Measurements from ENCODE around the gene SAFB2. TPM values are rescaled to one million over a fixed set of nuclear protein-coding genes. Genes with fewer than 3 reads are reported as not detected.

The SAFB2 gene
- total and polyA plus RNA-seq, 10 of the 15 experiments (the other 5 are each of a cell fraction or from before 2014, with no cell fraction given), result 4.5 to 89.2 (median 42.9) TPM

DNA sequence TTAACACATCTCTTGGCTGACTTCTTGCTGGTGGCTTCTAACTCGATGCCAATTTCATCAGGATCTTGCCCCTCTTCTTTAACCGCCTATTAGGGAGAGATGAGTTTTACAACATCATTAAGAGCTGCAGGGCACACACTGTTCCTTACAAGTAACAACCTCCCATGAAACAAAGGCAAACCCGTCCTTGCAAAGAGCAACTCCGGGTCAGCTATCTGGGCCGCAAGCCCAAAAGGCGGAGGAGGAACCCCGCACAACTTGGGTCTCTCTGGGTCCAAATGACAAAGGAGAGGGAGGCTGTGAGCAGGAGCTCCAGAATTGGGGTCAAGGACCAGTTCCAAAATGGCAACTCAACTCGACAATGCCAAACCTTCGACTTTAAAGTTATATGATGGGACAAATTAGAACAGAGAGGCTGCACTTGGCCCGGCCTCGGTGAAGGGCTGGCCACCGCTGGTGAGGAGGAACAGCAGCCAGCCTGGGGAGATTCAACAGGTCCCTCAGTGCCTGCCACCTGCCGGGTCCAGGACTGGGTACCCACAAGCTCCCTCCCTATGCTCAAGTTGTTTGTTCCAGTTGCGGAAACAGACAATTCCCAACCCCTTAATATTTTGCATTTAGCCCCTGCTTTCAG lies 1.1 kb downstream of the SAFB2 start:
- ATAC-seq (no peak; the same call in 2 of the 3 replicates), DNase-seq (ENCODE audit: low read depth, low spot score) (no peak), FAIRE-seq (no peak)
- 28% methylated on average over 14 of the region's 14 CpGs for WGBS (ENCODE audit: insufficient coverage, insufficient replicate concordance, low lambda C conversion rate, missing lambda C conversion rate)
- CTCF ChIA-PET, result interaction anchor here (1.1 to 4.7 kb wide), 5 partner anchors 10 to 830 kb away, joined by 3 to 35 read pairs (median 4); partner anchors contain the start of genes FEM1A and RPL36
- Histone ChIP-seq H3K79me2 (ENCODE audit: control insufficient read depth, insufficient read depth, low read length) (peaks cover 90% of the 10 kb centered on the region), H4K20me1 (ENCODE audit: control insufficient read depth, insufficient read depth) (peaks cover 7% of the 10 kb centered on the region), H3K4me3 (peak overlapping the region; percentile 97), H2AFZ (ENCODE audit: control insufficient read depth, low read depth, low read length) (no peak overlapping the region), H3K27ac (ENCODE audit: control insufficient read depth, insufficient read depth) (peak overlapping the region; percentile 83), H3K9me3 (replicated peaks; ENCODE audit: control insufficient read depth, insufficient read depth, low read length) (no peaks in the 10 kb centered on the region), H3K4me1 (ENCODE audit: control insufficient read depth, insufficient read depth, low read length) (peaks cover 5% of the 10 kb centered on the region), H3K27me3 (replicated peaks in 1 of 2; ENCODE audit: control insufficient read depth in 2 of 2, insufficient read depth in 2 of 2, low read length in 1 of 2) (no peaks in the 10 kb centered on the region), H3K36me3 (ENCODE audit: control insufficient read depth in 2 of 2, insufficient read depth in 2 of 2, low read length in 1 of 2) (peaks cover 3 to 32% of the 10 kb centered on the region in 2 experiments), H3K4me2 (ENCODE audit: control insufficient read depth, insufficient read depth) (peak overlapping the region; percentile 71), H3K9ac (ENCODE audit: control insufficient read depth, insufficient read depth, low read length) (peak overlapping the region; percentile 92)
- intact Hi-C loops (cut with micrococcal nuclease; ENCODE audit: unreplicated experiment), result loop anchor here (5.0 kb wide), 1 partner anchor 66 kb away; no protein-coding TSS in a partner anchor
- POLR2A ChIA-PET, result interaction anchor here (0.7 to 3.5 kb wide), 6 partner anchors 9 to 830 kb away, joined by 3 to 11 read pairs (median 4); partner anchors contain the start of genes CATSPERD, LONP1 and RPL36
- in situ Hi-C loops (cut with MboI), result no loop called here
- TF ChIP-seq, protein P1, sequence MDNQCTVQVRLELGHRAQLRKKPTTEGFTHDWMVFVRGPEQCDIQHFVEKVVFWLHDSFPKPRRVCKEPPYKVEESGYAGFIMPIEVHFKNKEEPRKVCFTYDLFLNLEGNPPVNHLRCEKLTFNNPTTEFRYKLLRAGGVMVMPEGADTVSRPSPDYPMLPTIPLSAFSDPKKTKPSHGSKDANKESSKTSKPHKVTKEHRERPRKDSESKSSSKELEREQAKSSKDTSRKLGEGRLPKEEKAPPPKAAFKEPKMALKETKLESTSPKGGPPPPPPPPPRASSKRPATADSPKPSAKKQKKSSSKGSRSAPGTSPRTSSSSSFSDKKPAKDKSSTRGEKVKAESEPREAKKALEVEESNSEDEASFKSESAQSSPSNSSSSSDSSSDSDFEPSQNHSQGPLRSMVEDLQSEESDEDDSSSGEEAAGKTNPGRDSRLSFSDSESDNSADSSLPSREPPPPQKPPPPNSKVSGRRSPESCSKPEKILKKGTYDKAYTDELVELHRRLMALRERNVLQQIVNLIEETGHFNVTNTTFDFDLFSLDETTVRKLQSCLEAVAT (IDR thresholded peaks at IDR 0.05), result 0 out of 2 replicates have a peak, but pooled peaks have one; percentile 18
- no peak for TF ChIP-seq SRF (IDR thresholded peaks at IDR 0.05; ENCODE audit: low read depth in 2 of 2, low read length in 2 of 2)
- SMC1A ChIA-PET (ENCODE audit: uncharacterized antibody, unreplicated experiment), result interaction anchor here (0.9 to 1.9 kb wide), 4 partner anchors 8 to 67 kb away, joined by 3 to 5 read pairs (median 4); no protein-coding TSS in a partner anchor
- RAD21 ChIA-PET (ENCODE audit: unreplicated experiment), result interaction anchor here (3.7 kb wide), 1 partner anchor 66 kb away, joined by 12 read pairs; no protein-coding TSS in a partner anchor
- BruUV-seq (replicated peaks), result no TSS peak
